T1000 (cell line): ENCODE results near the gene FGFR2.

Experiments used
- DNase-seq: peaks from one replicate; lab custom pipeline; 2025; ENCODE audit warnings: mixed read lengths; lab: John Stamatoyannopoulos, UW

Gene FGFR2

DNA sequence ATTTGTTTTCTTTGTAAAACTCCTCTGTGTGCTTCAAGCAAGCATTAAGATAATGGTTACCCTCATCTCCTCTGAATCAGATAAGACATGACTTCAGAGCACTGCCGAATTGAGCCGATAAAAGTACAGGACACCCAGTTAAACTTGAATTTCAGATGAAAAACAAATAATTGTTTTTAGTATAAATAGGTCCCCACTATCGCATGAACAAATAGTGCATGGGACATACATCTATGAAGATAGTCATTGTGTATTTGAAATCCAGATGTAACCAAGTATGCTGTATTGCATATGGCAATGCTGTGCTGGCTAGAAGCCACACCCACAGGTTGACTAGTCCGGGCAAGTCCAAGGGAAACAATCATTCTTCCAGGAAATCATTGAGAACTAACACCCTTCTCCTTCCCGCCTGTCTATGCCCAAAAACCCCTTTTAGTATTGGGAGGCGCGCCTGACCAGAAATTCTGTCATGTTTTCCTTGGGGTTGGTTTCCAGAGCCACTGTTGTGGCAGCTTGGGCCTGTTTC lies 12.6 kb upstream of the FGFR2 start:
- no peak for DNase-seq

DNA sequence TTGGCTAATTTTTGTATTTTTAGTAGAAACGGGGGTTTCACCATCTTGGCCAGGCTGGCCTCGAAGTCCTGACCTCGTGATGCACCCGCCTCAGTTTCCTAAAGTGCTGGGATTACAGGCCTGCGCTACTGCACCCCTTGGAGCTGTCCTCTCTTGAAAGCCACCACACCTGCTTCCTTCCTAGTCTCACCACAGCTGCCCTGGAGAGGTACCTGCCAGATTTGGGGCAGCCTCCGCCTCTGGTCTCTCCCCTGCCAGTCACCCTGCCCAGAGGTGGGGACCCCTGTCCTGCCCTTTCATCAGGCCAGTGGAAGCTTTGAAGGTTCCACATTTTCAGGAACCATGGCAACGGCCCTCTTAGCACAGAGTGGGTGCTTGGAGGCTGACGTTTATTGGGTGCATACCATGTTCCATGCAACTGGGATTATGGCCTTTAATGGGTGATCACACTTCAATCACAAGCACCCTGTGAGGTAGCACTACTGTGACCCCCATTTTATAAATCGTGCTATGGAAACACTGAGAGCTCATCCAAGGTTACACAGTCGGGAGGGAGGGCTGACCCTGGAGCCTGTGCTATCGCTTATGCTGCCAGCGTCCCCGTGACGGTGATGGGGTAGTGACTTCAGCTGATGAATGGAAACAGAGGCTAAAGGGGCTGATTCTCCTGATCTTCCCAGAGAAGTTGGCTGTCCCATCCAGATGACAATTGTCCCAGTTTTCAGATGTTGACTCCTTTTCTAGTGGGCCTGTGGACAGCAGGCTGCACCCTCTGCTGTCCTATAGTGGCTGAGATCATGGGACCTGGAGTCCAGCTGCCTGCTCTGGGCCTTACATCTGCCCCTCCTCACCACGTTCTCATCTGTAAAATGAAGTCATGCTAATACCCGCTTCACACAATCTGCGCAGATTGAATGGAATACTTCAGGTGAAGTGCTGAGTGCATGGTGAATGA lies 11.5 kb upstream of the FGFR2 start:
- no peak for DNase-seq

DNA sequence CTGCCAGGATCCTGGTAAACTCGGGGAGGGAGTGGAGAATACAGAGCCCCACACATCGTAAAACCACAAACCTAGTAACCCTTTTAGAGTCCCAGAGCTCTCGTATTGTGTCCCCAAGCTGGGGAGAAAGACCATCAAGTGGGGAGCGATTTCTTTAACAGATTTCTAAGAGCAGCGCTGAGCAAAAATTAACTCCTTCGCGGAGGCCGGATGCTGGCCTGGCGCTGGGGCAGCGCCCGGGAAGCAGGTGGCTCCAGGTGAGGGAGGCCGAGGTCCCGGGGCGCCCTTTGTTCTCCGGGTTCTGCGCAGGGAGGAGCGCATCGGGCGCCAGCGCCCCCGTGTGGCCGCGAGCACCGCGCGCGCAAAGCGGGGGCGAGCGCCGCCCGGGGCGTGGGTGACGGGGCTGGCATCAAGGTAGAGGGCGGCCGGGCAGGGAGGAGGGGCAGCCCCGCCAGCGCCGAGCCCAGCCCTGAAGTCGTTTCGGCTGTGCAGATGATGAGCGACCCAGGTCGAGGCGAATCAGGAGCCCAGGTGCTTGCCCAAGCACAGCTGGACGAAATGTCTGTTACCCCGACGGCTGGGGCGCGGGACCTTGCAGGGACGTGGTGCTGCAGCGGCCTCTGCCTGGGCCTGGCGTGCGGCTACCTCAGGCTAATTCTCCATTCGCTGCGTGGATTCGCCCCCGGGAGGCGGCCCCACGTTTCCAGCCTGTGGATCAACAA lies 10.4 kb upstream of the FGFR2 start:
- DNase-seq, result no peak

DNA sequence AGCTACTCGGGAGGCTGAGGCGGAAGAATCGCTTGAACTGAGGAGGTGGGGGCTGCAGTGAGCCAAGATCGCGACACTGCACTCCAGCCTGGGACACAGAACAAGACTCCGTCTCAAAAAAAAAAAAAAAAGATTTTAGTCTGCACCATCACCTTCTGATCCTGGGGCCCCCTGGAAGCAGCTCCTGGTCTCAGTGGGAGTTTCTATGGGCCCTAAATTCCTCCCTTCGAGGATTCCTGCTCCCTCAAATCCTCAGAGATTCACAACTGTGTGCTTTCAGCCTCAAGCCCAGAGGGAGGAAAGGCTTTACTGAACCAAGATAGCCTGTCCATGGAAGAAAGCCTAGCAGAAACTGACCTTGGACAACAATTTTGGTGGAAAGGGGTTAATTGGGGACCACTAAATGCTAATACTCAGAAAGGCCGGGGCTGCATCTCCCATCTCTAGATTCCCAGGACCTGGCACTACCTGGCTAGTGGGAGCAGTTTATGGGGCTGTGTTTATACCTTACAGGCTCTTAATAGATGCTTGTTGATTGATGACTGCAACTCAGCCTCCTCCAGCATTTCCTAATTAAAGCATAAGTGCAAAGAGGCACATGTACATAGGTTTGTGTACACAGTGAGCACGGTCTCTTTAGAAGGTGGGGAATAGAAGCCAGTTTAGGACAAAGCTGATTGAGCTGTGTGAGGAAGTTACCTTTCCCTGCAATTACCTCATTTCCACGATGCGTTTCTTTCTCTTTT lies 9.2 kb upstream of the FGFR2 start:
- no peak for DNase-seq

DNA sequence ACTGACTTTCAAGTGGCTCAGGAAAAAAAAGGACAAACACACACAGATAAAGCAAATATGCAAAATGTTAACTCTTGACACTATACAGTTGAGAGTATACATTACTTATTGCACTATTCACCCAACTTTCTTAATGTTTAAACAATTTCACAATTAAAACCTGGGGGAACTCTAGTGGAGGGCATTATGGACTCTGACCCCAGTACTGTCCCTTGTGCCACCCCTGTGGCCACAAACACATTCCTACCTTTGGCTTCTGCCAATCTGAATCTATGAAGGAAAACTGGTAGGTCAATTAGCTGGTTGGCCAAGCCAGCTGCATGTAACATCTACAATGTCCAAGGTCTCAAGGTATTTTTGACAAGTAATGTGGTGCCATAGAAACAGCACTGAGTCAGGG lies 7.5 kb upstream of the FGFR2 start:
- no peak for DNase-seq

DNA sequence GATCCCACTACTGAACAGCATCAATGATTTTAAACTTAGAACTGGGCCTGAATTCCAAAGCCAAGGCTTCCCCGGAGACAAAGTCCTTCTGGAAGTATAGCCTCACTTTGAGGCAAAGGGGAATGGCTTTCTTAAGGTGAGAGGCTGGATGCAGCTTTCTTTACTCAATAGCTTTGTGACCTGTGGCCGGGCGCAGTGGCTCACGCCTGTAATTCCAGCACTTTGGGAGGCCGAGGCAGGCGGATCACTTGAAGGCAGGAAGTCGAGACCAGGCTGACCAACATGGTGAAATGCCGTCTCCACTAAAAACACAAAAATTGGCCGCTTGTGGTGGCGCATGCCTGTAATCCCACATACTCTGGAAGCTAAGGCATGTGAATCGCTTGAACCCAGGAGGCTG lies 3.2 kb upstream of the FGFR2 start:
- no peak for DNase-seq

DNA sequence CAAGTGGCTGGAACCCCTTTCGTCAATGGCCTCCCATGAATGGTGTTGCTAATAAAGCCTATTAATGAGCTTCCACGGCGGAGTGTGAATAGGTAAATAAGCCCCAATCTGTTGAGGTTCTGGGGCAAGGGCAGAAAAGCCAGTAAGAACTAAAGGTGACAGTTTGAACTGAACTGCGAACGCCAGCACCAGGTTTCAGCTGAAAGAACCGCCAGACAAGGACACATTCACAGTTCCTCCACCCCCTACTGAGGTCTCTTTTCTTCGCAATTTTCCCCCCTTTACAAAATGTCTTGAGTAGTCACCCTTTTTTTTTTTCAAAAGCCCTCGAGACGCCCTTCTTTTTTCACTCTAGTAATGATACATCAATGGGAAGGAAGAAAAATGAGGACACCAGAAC lies 2.4 kb upstream of the FGFR2 start:
- DNase-seq, result no peak

DNA sequence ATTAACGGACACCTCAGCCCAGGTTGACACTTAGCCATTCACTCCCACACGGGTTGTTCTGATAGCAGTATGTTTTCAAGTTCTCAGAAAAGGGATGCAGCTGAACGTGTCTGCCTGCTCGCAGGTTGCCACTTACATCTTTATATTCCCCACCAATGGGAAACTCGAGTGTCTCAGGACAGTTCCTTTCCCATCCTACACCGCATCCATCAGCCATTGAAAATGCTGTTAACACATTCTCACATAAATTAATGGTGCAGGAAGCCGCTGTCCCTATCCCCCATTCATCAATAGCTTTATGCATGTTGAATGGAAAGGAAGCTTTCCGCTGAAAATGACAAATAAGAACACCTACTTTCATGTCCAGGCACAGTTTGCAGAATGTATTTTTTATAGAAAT lies 1.7 kb upstream of the FGFR2 start:
- no peak for DNase-seq

DNA sequence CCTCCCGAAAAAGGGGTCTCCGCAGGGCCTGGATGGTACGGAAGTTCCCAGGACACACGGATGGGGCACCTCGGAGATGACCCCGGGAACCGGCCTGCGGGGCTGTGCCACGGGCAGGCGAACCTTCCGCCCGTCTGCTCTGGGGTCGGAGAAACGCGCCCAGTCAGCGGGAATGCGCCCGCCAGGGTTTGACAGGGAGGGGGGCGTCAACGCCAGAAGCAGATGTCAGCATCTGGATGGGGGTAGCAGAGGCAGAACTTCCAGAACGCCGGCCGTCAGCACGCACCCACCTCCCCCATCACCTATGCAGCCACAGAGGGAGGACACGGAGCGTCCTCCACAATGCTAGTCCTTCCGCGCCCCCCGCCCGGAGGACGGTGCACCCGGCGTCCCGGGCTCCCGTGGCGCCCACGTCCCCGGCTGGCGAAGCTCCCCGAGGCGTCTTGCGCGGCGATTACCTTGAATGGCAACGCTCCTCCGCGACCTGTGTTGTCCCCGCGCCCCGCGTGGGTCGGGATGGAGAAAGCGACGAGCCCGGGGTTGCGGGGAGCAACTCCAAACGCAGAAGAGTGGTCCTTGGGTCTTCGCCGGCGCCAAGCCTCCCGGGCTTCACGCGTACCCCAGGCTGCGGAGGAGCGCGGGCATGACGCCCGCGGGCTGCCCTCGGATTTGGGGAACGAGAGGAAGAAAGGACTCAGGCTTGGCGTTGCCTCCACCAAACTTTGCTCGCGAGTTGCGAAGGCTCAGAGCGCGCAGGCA lies 561 bp downstream of the FGFR2 start:
- no peak for DNase-seq

DNA sequence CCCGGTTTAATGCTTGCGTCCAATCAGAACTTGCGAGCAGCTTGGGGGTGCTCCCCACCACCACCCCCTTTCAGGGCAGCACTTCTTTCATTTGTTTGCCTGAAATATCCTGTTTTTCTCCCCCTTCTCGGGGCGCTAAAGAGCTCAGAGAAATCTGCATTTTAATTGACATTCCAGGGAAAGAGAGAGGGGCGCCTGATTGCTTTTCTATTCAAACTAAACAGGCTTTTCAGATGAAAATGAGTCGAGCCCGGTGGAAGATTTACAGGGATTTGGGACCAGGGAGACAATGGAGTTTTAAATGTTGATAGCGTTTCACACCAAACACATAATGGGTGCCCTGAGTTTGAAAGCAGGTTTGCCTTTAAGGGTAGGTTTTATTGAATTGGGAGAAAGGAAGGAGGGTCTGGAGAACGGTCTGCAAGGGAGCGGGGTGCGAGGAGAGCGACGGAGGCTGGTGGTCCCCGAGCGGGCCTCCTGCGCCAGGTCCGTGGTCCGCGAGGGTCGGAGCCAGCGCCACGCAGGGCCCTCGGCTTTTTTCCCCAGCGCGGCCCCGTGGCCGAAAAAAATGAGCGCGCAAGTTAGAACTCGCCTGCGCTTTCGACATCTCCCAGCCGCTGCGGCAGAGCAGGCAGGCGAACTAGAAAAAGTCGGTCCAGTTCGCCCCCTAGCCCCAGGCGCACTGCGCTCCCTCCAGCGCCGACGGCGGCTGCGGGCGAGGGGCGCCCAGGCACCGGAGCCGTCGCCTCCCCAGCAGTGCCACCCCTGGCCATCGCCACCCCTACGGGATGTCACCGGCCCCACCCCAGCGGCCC lies 1.3 kb downstream of the FGFR2 start:
- DNase-seq, result no peak

DNA sequence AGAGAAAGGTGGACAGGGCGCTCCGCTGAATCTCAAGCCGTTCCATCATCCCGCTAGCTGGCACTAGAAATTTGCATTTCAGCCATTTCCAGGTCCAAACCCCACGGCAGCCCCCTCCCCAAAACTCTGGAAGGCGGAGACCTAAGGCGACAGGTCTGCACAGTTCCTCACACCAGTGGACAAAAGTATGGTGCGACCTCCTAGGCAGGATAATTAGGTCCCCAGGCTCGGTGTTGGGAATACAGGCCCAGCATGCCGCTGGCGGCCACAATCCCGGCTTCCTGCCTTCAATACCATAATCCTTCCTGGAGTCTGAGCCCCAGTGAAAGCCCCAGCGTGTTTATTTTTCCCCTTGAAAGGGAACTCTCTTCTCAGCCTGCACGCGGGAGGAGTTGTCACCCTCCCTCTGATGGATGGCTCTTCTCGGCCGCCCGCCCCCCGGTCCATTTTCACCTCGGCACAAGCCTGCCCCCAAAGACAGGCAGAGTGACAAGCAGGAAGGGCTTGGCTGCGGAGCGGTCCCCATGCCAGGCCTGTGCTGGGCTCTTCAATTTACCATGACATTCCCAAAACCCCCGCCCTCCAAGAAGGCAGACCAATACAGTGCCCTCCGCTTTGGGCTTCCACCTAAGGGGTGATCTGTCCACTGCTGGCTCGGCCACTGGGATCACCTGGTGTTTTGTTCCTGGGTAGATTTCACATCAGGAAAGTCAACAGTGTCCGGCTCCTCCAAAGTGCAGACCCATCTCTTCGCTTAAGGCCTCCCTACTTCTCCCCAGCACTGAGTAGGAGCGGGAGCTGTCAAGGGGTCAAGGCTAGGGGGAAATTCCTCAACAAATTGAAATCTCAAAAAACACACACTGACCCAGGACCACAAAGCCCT lies 2.2 kb downstream of the FGFR2 start:
- no peak for DNase-seq

DNA sequence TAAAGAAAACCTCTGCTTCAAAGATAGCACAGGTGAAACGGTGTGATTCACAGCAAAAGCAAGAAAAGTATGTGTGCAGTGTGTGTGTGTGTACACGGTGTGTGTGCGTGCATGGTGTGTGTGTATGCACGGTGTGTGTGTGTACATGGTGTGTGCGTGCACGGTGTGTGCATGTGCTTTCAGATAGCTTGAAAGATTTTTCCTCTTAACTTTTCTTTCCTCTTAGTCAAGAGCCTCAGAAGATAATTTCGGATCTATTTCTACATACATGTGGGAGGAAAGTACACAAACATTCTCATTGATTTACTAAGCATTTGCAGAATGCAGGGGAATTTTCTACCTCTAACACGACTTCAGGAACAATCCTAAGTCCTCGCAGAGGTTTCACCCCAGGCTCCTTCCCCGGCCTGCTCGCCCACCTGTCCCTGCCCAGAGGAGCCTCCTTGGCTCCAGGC lies 2.9 kb downstream of the FGFR2 start:
- no peak for DNase-seq

DNA sequence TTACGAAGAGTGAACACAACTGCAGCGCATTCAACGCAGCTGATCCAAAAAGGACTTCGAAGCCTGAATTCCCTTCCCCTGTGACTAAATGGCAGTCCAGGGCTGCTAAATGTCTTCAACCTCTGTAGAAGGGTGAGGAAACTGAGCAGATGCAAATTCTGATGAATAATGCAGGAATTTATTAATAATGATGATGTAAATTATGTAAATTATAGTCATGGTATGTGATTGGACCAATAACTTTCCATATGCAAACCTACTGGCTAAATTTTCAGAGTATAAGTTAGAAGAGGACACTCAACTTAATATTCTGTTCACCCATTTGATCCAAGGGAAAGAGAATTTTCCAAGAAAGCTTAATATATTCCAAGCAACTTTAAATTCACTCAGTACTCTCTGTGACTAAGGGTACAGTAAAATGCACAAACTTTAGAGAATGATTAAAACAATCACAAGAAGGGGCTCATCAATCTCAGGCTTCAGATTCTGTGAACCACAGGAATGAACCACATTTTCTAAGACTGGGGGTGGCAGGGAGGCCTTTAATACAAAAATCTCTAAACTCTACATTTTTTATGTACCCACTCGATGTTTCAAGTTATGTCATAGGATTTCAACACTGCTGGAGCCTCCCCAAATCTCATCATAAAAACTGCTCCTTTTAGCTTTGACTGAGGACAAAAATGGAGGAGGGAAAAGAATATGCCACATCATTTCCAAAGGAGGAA lies 3.5 kb downstream of the FGFR2 start:
- no peak for DNase-seq

DNA sequence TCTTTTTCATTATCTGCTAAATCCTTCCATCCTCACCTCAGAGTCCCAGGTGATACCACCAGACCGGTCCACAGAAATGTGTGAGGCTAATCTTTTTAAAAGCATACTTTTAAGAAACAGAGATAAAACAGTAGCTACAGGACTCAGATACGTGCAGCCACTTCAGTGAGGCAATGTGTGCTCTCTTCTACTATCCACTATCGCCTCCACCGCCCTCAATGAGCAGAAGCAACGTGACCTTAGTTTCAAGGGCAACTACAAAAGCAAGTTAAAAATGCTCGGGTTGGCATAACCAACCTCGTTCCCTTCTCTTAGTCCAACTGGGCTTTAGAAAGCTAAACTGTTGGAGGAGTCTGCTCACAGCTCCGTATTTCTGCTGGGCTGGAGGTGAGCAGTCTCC lies 4.2 kb downstream of the FGFR2 start:
- no peak for DNase-seq

DNA sequence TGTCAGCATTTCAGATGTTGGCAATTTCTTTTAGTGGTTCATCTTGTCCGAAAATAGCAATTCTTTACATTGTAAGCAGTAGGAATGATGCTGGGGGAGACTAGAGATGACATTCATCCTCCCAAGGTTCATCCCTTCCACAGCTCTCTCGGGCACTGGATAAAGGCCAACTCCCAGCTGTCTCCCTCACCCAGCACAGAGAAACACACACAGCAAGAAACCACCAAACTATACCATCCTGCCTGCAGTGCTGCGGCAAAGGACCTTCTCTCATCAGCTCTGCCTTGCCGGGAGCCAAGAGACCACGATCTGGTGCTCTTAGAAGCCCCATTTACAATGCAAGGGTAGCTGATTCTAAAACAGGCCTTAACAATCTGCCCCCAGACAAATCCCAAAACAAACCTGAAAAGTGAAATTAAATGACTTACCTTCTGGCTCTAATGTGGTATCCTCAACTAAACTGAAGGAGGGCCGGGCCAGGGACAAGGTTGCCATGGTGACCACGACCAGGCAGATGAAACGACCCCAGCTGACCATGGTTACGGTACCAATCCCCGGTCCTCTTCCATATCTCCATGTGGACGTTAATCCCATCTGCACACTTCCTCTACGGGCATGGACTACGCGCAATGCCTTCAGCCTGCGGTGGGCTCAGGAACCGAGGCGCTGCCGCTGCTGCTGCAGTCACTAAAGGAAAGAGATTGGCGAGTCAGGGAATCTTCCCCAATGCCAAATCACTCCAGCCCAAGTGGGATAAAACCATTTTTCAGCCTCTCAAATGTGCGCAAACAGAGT lies 4.8 kb downstream of the FGFR2 start:
- no peak for DNase-seq

DNA sequence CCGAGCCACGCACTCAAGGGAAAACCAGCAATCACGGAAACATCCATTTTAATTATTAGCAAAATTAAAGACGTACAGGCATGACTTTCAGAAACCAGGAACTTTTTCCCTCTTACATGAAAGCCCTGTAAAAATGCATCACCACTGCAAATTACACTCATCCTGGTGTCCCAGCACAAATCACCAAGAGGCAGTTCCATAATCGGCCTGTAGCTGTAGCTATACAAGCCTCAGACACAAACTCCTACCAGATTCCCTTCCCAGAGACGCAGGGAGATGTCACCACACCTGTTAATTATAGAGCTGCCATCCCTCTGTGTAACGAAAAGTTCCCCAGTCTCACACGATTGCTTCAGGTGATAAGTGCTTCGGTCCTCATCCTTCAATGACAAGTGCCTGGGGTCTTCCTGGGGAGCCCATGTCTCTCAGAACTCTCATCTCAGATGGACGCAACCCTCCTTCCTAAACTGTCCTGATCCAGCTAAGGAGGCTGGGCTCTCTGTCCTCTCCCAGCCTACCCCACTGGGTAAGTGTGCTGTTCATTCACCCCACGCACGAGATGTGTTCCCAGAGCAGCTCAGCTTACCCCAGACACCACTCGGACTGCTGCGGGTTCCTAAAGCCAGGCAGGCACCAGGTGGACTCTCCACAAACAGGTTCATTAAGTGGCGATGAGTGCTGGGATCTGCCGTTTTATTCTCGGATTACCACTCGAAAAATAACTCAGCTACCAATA lies 5.9 kb downstream of the FGFR2 start:
- no peak for DNase-seq

DNA sequence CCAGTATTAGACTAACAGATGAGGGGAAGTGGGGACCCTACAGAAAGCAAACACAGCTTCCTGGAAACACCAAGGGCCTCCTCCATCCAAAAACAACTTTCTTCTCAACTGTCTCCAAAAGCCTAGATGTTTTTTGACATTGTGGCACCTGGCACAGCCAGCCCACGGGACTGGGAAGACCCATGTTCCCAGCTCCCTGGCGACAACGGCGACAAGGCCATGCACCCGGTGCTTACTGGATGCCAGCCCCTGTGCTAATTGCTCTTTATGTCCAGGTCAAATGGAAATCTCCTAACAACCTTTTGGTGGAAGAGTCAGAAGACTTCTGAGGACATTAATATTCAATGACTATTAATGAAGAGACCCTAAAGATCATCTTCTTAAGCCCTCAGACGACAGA lies 7.1 kb downstream of the FGFR2 start:
- DNase-seq, result no peak
